PC-9 (cell line): ENCODE data around the gene DPEP2NB. TPM values are rescaled to one million over a fixed set of nuclear protein-coding genes. Genes with fewer than 3 reads are reported as not detected.

Source experiments
- BruUV-seq: library from RNA; stranded (reverse); fragments of 400-500 nt; replicated peaks from 2 replicates; lab custom pipeline; 2021; lab: Mats Ljungman, UMichigan
- CTCF ChIA-PET: fragments of 300-600 bp; sonication (Branson Sonifier 250); formaldehyde crosslinking; loops from one replicate; lab custom pipeline; 2022; ENCODE audit warnings: antibody characterized with exemption; lab: Charles Lee
- POLR2A ChIA-PET: fragments of 300-600 bp; sonication (Branson Sonifier 250); formaldehyde crosslinking; loops from one replicate; lab custom pipeline; 2022; ENCODE audit warnings: antibody characterized with exemption; ENCODE audit not compliant: unreplicated experiment; lab: Charles Lee
- DNase-seq, 2 experiments: peaks; one replicate each; pipeline versions ENCODE4 v3.0.0 to v3.0.0-alpha.2; 2015 to 2022; ENCODE audit warnings: mixed read lengths in 1 of 2
- H2AFZ ChIP-seq: fragments of 200-600 bp; sonication (generic); 2 replicates; pipeline ENCODE4 v1.8.1; 2017; ENCODE audit warnings: antibody characterized with exemption
- H3F3A ChIP-seq: fragments of 200-600 bp; sonication (generic); 2 replicates; pipeline ENCODE4 v1.8.1; 2017; ENCODE audit warnings: antibody characterized with exemption, mild to moderate bottlenecking, low read depth; ENCODE audit not compliant: insufficient read depth
- H3K27ac ChIP-seq: fragments of 200-600 bp; sonication (generic); 2 replicates; pipeline ENCODE4 v1.6.1; 2016; ENCODE audit warnings: mixed run types
- H3K27me3 ChIP-seq: fragments of 200-600 bp; sonication (generic); 2 replicates; pipeline ENCODE4 v1.6.1; 2016; ENCODE audit warnings: low read depth, mixed run types; ENCODE audit not compliant: insufficient read depth
- H3K36me3 ChIP-seq: fragments of 200-600 bp; sonication (generic); 2 replicates; pipeline ENCODE4 v1.6.1; 2016; ENCODE audit warnings: low read depth, mixed run types
- H3K4me1 ChIP-seq: fragments of 200-600 bp; sonication (generic); replicated peaks from 2 replicates; pipeline ENCODE4 v1.6.1; 2016; ENCODE audit warnings: mixed run types; ENCODE audit not compliant: insufficient read depth
- H3K4me2 ChIP-seq: fragments of 200-600 bp; sonication (generic); 2 replicates; pipeline ENCODE4 v1.6.1; 2017; ENCODE audit warnings: mixed run types
- H3K4me3 ChIP-seq: fragments of 200-600 bp; sonication (generic); 2 replicates; pipeline ENCODE4 v1.6.1; 2016; ENCODE audit warnings: mixed run types
- H3K79me2 ChIP-seq: fragments of 200-600 bp; sonication (generic); 2 replicates; pipeline ENCODE4 v1.6.1; 2017; ENCODE audit warnings: low read depth, mixed run types
- H3K9me2 ChIP-seq: fragments of 200-600 bp; sonication (generic); 2 replicates; pipeline ENCODE4 v1.8.1; 2017; ENCODE audit warnings: mild to moderate bottlenecking; ENCODE audit not compliant: insufficient read depth
- H3K9me3 ChIP-seq: fragments of 200-600 bp; sonication (generic); 2 replicates; pipeline ENCODE4 v1.8.1; 2016; ENCODE audit warnings: low read depth; ENCODE audit not compliant: insufficient read depth
- H4K20me1 ChIP-seq: fragments of 200-600 bp; sonication (generic); 2 replicates; pipeline ENCODE4 v1.8.1; 2017; ENCODE audit not compliant: insufficient read depth
- EZH2 ChIP-seq: fragments of 200-600 bp; sonication (generic); IDR thresholded peaks from 2 replicates; pipeline ENCODE4 v1.8.0; 2017; ENCODE audit warnings: antibody characterized with exemption, low read depth
- intact Hi-C: fragments of 100-400 bp; cut with micrococcal nuclease; formaldehyde crosslinking; loops from one replicate; pipeline ENCODE4 v1.10.0; 2022; ENCODE audit not compliant: unreplicated experiment
- total RNA-seq: library from RNA; stranded (reverse); gene quantifications from 2 replicates; pipeline ENCODE4 v1.2.3, GENCODE V29; 2021
- TF ChIP-seq, protein P1 (sequence below): fragments of 200-600 bp; sonication (generic); conservative IDR thresholded peaks from 2 replicates; pipeline ENCODE4 v1.6.1; 2017; ENCODE audit warnings: mixed run types, antibody characterized with exemption, mild to moderate bottlenecking, moderate library complexity

The DPEP2NB gene
- total RNA-seq, 1 experiment from 2014 or later: not detected

DNA sequence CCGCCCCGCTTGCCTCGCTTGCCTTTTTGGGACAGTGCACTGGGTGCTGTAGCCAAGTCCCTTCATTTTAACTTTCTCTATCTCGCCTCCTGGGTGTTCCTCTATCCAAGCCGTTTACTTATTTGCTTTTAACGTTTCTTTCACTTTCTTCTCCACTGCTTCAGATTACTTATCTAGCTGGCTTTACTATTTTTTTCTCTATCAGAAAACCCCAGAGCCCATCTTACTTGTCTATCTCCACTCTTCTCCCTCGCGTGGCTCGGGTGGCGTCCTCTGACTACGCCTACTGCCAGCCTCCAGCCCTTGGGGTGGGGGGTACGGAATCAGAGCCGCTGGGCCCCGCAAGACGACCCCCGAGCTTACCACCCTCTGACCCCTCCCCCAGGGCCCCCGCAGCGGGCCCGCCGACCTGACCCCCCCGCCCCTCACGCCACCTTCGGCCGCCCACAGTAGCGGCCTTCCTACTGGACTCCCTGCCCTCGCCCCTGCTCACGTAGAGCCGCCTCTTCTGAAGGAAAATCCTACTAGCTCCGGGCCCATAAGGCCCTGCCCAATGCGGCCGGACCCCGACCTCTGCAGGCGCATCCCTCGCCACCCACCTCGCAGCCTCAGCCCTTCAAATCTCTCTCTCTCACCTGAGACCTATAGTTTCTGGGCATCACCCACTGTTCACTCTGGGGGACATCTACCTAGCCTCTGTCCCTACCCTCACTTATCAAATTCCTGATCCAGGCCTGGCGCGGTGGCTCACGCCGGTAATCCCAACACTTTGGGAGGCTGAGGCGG is 46.3 kb downstream of the DPEP2NB start:
- ChIA-PET POLR2A (interaction anchor here (0.6 to 0.7 kb wide), 4 partner anchors 8 to 268 kb away, joined by 3 to 34 read pairs (median 6); no protein-coding TSS in a partner anchor), CTCF (interaction anchor here (0.7 kb wide), 1 partner anchor 455 kb away, joined by 5 read pairs; no protein-coding TSS in a partner anchor)
- Histone ChIP-seq H3F3A (0 out of 2 replicates have a peak, but pooled peaks cover under 1% of the 10 kb centered on the region), H3K4me2 (peak overlapping the region; percentile 100), H3K9me3 (no peaks in the 10 kb centered on the region), H3K36me3 (no peaks in the 10 kb centered on the region), H3K79me2 (0 out of 2 replicates have a peak, but pooled peaks cover 10% of the 10 kb centered on the region), H3K9me2 (no peaks in the 10 kb centered on the region), H3K4me1 (peaks cover 12% of the 10 kb centered on the region; the same call in 1 of the 2 replicates), H4K20me1 (no peaks in the 10 kb centered on the region), H3K27me3 (no peaks in the 10 kb centered on the region), H3K4me3 (peak overlapping the region; percentile 90; the same call in 1 of the 2 replicates), H2AFZ (peak overlapping the region; percentile 89), H3K27ac (no peak overlapping the region)
- intact Hi-C loops: no loop called here
- BruUV-seq: no TSS peak
- TF ChIP-seq, protein P1, sequence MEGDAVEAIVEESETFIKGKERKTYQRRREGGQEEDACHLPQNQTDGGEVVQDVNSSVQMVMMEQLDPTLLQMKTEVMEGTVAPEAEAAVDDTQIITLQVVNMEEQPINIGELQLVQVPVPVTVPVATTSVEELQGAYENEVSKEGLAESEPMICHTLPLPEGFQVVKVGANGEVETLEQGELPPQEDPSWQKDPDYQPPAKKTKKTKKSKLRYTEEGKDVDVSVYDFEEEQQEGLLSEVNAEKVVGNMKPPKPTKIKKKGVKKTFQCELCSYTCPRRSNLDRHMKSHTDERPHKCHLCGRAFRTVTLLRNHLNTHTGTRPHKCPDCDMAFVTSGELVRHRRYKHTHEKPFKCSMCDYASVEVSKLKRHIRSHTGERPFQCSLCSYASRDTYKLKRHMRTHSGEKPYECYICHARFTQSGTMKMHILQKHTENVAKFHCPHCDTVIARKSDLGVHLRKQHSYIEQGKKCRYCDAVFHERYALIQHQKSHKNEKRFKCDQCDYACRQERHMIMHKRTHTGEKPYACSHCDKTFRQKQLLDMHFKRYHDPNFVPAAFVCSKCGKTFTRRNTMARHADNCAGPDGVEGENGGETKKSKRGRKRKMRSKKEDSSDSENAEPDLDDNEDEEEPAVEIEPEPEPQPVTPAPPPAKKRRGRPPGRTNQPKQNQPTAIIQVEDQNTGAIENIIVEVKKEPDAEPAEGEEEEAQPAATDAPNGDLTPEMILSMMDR: no peak
- no peak for TF ChIP-seq EZH2
- no peak for DNase-seq

DNA sequence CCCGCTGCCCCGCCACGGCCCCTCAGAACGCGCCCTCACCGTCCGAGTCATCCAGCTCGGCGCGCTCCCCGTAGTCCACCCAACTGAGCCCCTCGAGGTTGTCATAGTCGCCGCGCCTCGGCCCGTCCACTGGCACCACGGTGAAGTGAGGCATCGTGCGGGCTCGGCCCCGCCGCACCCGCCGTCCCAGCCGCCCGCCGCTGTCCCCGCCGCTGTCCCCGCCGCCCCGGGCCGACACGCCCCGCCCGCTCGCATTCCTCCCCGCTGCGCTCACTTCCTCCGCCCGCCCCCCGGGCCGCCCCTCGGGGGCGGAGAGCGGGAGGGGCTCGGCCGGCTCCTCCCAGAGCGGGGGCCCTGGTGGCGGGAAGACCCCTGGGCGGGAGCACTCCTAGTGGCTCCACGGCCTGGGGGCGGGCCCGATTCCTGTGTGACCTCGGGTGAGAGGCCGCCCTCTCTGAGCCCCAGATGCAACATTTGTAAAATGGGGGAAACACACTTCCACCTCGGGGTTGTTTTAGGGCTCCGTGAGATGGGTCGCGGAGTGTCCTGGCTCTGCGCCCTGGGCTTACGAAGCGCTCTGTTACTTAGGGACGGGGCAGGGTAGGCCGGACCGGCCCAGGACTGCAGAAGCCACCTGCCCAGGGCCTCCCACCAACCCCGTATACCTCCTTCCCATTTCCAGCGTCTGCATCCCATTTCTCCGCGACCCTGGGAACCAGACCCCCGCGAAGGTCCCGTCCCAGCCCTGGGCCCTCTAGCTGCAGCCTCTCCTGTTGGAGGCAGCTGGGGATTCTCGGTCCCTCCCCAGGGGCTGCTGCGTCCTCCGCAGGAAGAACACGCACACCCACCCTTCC is 47.1 kb downstream of the DPEP2NB start, which contains the start of gene SLC12A4:
TSS of gene SLC12A4 (minus strand) at position 238 of the 854 bp plus-strand sequence. CDS start at position 154, 84 bp downstream.
- no peaks in the 10 kb centered on the region for H4K20me1 ChIP-seq
- no peaks in the 10 kb centered on the region for H3F3A ChIP-seq
- 0 out of 2 replicates have a peak, but pooled peaks cover 10% of the 10 kb centered on the region for H3K79me2 ChIP-seq
- POLR2A ChIA-PET: interaction anchor here (0.6 to 0.7 kb wide), 4 partner anchors 9 to 269 kb away, joined by 3 to 34 read pairs (median 4); no protein-coding TSS in a partner anchor
- no peak within 1 kb of the TSS for H3K27ac ChIP-seq
- intact Hi-C loops: no loop called here
- H3K4me2 ChIP-seq: peak within 1 kb of the TSS; percentile 100
- peak within 1 kb of the TSS; percentile 90 for H3K4me3 ChIP-seq
- no TSS peak for BruUV-seq
- peak; percentile 50 to 87 for DNase-seq
- no peaks in the 10 kb centered on the region for H3K9me2 ChIP-seq
- peak within 1 kb of the TSS; percentile 89 for H2AFZ ChIP-seq
- CTCF ChIA-PET: interaction anchor here (0.7 kb wide), 1 partner anchor 454 kb away, joined by 5 read pairs; no protein-coding TSS in a partner anchor
- no peaks in the 10 kb centered on the region for H3K27me3 ChIP-seq
- H3K9me3 ChIP-seq: no peaks in the 10 kb centered on the region
- peaks cover 10% of the 10 kb centered on the region; the same call in 1 of the 2 replicates for H3K4me1 ChIP-seq
- TF ChIP-seq EZH2: no peak
- TF ChIP-seq, protein P1: no peak
- H3K36me3 ChIP-seq: no peaks in the 10 kb centered on the region

DNA sequence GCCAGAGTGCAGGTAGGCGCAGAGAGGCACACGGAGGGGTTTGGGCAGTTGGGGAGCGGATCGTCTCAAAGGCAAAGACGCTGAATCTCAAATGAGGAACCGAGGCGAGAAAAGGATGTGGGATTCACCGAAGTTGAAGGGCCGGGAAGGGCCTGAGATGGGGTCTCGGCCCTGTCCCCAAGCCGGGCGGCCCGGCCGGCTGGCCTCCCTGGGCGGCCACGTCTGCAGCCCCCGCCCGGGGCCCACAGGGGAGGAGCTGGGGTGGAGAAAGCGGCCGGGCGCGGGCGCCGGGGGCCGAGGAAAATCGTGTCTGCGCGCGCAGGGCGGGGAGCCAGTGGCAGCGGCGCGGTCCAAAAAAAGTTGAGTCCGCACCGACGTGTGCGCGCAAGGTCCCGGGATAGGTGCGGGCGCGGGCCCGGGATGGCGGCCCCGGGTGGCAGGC is 47.7 kb downstream of the DPEP2NB start:
- DNase-seq: peak in 1 of 2 experiments; percentile 31
- Histone ChIP-seq H3K79me2 (0 out of 2 replicates have a peak, but pooled peaks cover 10% of the 10 kb centered on the region), H3K9me2 (no peaks in the 10 kb centered on the region), H2AFZ (peak overlapping the region; percentile 89), H3F3A (no peaks in the 10 kb centered on the region), H3K4me3 (peak overlapping the region; percentile 90), H3K27ac (no peak overlapping the region), H3K4me2 (peak overlapping the region; percentile 100), H3K27me3 (no peaks in the 10 kb centered on the region), H3K9me3 (no peaks in the 10 kb centered on the region), H3K36me3 (no peaks in the 10 kb centered on the region), H3K4me1 (peaks cover 9% of the 10 kb centered on the region; the same call in 1 of the 2 replicates), H4K20me1 (no peaks in the 10 kb centered on the region)
- CTCF ChIA-PET: no interaction called here
- TF ChIP-seq, protein P1: no peak
- TF ChIP-seq EZH2: no peak
- no TSS peak for BruUV-seq
- intact Hi-C loops: no loop called here
- POLR2A ChIA-PET: interaction anchor here (0.6 kb wide), 2 partner anchors 104 to 401 kb away, joined by 3 to 5 read pairs; no protein-coding TSS in a partner anchor
